Natural killer cell treated with Interleukin-12 subunit alpha and Interleukin-12 subunit beta and Interleukin-15 and Interleukin-18, amount 100 ng/mL, for 72 hours (primary cell): ENCODE measurements around the gene TEX35. TPM values are rescaled to one million over a fixed set of nuclear protein-coding genes. Genes with fewer than 3 reads are reported as not detected.
"Not testable (repeated sequence)": the region's sequence is repeated elsewhere in the genome, so short reads cannot be mapped to it uniquely, and the experiment has no call there.

Experiments
- ATAC-seq, 2 donors: fragments of 150-1000 bp; cut with Tn5 transposase in 1 of 2; sonication (Bioruptor Pico), chemical (Tn5 transposase) in 1 of 2; 2 replicates each; pipeline ENCODE4 v1.10.0; 2021
- DNase-seq: peaks from one replicate; pipeline ENCODE4 v3.0.0; 2022; ENCODE audit warnings: low spot score
- H3K27ac Mint-ChIP-seq, 2 donors: 1 replicate in 1 of 2; 2 replicates in 1 of 2; pipeline ENCODE4 v1.8.0; 2022; ENCODE audit warnings: mixed read lengths in 2 of 2, mild to moderate bottlenecking in 1 of 2, moderate library complexity in 1 of 2
- H3K27me3 Mint-ChIP-seq, 2 donors: 1 replicate in 1 of 2; 2 replicates in 1 of 2; pipeline ENCODE4 v1.8.0; 2022; ENCODE audit warnings: mixed read lengths in 2 of 2
- H3K36me3 Mint-ChIP-seq: one replicate; pipeline ENCODE4 v1.8.0; 2022; ENCODE audit warnings: mixed read lengths
- H3K4me1 Mint-ChIP-seq, 2 donors: 1 replicate in 1 of 2; 2 replicates in 1 of 2; pipeline ENCODE4 v1.8.0; 2022; ENCODE audit warnings: low read depth in 2 of 2, mixed read lengths in 2 of 2, mild to moderate bottlenecking in 1 of 2
- H3K4me3 Mint-ChIP-seq: one replicate; pipeline ENCODE4 v1.8.0; 2022; ENCODE audit warnings: mixed read lengths
- H3K9me3 Mint-ChIP-seq: 2 replicates; pipeline ENCODE4 v1.8.0; 2022; ENCODE audit warnings: mixed read lengths
- total RNA-seq, 2 donors: library from RNA; stranded (reverse); gene quantifications; one replicate each; pipeline ENCODE4 v1.2.3, GENCODE V29; 2022

Gene TEX35
- total RNA-seq, 2 donors from 2014 or later, result not detected

DNA sequence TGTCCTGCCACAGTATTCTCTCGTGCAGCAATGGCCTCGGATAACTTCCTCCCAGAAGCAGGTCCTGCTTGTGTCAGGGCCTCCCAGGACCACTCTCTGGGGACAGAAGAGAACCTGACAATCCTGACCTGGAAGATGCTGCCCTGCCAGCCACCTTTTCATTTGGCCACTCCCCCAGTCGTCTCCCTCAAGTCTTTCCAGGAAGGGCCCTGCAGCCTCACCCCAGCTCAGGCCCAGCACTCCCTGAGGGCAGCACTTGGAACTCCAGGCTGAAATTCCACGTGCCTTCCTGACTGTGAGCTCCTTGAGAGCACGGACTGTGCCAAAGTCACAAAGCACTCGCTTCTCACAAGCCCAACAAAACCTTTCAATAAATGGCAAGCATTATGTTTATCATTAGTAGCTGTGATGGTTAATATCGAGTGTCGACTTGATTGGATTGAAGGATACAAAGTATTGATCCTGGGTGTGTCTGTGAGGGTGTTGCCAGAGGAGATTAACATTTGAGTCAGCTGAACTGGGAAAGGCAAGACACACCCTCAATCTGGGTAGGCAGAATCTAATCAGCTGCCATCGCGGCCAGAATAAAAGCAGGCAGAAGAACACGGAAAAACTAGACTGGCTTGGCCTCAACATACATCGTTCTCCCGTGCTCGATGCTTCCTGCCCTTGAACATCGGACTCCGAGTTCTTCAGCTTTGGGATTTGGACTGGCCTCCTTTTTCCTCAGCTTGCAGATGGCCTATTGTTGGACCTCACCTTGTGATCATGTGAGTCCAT lies 13.8 kb upstream of the TEX35 start:
- DNase-seq (peak; percentile 38), ATAC-seq (no peak)
- Mint-ChIP-seq H3K27ac (no peak overlapping the region), H3K36me3 (no peaks in the 10 kb centered on the region), H3K9me3 (no peaks in the 10 kb centered on the region), H3K4me3 (no peak overlapping the region), H3K27me3 (no peaks in the 10 kb centered on the region), H3K4me1 (no peaks in the 10 kb centered on the region)

DNA sequence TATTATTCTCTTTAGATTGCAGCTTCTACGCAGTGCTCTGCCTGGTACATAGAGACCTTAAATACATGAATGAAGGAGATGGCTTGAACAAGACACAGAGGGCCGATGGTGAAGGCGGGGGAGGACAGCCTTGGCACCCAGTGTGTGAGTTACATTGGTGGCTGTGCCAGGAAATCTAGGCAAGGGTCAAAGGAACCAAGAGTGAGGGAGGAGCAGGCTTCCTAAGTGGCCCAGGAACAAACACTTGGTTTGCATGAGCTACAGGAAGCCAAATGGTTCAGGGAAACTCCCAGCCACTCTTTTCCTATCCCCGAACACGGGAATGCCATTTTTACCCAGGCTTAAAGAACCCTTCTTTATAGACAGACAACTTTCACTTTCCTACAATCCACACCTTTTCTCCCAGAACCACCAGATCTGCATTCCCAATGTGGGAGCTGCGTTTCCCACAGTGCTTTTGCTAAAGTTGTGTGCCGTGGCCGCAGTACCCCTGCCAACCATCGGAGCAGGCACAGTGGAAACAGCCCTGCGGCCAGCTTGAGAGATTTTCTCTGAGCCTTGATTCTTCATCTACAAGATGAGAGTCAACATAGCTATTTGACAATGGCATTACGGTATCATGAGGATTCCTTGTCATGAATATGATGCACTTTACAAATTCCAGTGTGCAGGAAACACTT lies 12.7 kb upstream of the TEX35 start:
- no peak for ATAC-seq
- Mint-ChIP-seq H3K9me3 (no peaks in the 10 kb centered on the region), H3K4me1 (no peaks in the 10 kb centered on the region), H3K36me3 (no peaks in the 10 kb centered on the region), H3K27me3 (no peaks in the 10 kb centered on the region), H3K27ac (no peak overlapping the region), H3K4me3 (no peak overlapping the region)
- peak; percentile 51 for DNase-seq

DNA sequence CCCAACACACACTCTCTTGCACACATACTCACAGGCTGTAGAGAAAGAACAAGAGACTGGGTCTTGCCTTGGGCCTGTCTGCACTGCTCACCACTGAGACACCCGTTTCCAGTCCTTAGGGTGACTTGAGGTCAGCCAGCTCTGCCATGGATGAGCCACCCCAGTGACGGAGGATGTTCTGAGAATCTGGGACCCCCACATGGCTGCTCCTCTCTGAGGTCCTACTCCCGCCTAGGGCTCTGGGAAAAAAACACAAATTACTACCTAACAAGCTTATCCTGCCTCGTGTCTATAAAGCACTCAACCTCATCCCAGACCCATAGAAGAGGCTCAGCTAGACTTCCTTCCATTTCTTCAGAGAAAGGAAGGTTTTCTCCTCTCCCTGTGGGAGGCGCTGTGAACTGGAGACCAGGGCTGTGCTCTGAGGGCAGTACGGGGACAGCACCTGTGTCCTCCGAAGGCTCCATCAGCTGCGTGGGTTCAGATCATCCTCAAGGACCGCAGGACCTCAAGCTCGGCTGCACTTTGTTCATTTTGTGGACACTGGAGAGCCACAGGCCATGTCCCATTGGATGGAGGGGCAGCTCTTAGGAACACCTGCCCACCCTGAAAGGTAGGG lies 11.9 kb upstream of the TEX35 start:
- no peak overlapping the region for H3K27ac Mint-ChIP-seq
- no peaks in the 10 kb centered on the region for H3K27me3 Mint-ChIP-seq
- peak; percentile 44 for DNase-seq
- no peaks in the 10 kb centered on the region for H3K4me1 Mint-ChIP-seq
- H3K36me3 Mint-ChIP-seq, result no peaks in the 10 kb centered on the region
- H3K9me3 Mint-ChIP-seq, result no peaks in the 10 kb centered on the region
- no peak for ATAC-seq
- no peak overlapping the region for H3K4me3 Mint-ChIP-seq

DNA sequence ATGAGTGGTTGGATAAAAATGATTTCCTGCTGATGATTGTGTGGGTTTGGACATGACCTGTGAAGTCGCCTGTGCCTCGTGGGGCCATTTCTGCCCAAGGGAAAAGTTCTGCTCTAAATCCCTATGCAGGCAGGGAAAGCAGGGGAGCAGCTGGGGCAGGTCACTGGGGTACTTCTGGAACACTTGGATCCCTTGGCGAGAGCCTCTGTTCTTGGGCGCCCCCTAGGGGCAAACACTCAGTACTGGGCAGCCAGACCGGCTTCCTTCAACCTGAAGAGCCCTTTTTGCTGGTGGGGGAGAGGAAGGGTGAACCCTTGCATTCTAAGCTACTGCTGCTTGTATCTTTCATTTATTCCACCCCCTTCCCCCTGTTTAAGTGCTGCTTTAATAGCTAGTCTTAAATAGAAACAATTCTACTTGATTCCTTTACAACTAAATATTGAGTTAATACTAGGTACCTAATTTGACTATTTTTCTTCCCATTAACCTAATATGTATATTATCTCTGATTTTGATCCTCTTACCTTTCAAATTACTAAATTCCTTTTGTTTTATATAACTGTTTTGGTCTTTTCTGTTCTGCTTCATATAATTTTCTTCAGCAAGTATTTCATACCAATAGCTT lies 11.1 kb upstream of the TEX35 start:
- Mint-ChIP-seq H3K36me3 (no peaks in the 10 kb centered on the region), H3K4me1 (no peaks in the 10 kb centered on the region), H3K27me3 (no peaks in the 10 kb centered on the region), H3K9me3 (no peaks in the 10 kb centered on the region), H3K27ac (no peak overlapping the region), H3K4me3 (no peak overlapping the region)
- ATAC-seq (peak; percentile 55 to 57), DNase-seq (peak; percentile 78)

DNA sequence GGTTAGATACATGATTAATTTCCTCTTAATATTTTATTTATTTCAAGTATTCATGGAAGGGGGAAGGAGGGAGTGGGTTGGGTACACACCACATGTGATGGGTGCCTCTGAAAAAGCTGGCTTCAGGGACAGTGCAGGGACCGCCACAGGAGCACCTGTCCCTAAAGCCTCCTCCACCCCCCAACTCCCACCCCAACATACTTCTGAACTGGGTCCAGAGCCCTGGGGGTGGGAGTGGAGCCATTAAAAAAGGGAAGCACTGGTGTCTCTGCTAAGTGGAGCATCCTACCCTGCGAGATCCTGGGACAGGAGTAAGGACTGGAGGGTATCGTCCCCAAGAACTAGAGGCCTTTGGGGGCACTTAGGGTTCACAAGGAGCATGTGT lies 10.6 kb upstream of the TEX35 start:
- no peaks in the 10 kb centered on the region for H3K36me3 Mint-ChIP-seq

DNA sequence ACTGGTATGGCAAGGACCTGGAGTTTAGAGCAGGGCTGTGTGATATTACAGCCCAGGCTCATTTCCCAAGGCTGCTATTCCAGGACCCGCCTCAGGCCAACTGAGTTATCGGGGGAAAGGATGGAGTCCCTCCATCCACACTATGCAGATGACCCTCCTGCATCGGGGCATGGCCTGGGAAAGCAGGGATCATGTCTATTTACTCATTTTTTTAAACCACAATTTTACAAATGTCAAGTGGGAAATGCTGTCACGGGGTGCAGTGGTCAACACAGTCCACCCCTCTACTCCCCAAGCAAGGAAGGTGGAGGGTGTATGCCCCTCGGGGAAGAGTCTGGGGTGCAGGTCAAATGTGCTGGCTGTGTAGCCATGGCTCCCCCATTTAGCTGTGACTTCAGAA lies 10.1 kb upstream of the TEX35 start:
- Mint-ChIP-seq H3K27me3 (no peaks in the 10 kb centered on the region), H3K4me1 (no peaks in the 10 kb centered on the region), H3K9me3 (no peaks in the 10 kb centered on the region), H3K4me3 (no peak overlapping the region), H3K27ac (no peak overlapping the region), H3K36me3 (no peaks in the 10 kb centered on the region)
- DNase-seq (peak; percentile 44), ATAC-seq (no peak)

More for the DNA sequence above, 10.6 kb upstream of the TEX35 start:
- Mint-ChIP-seq H3K9me3 (no peaks in the 10 kb centered on the region), H3K27me3 (no peaks in the 10 kb centered on the region), H3K4me3 (no peak overlapping the region), H3K27ac (no peak overlapping the region), H3K4me1 (no peaks in the 10 kb centered on the region)
- ATAC-seq, result no peak
- DNase-seq, result peak; percentile 5

DNA sequence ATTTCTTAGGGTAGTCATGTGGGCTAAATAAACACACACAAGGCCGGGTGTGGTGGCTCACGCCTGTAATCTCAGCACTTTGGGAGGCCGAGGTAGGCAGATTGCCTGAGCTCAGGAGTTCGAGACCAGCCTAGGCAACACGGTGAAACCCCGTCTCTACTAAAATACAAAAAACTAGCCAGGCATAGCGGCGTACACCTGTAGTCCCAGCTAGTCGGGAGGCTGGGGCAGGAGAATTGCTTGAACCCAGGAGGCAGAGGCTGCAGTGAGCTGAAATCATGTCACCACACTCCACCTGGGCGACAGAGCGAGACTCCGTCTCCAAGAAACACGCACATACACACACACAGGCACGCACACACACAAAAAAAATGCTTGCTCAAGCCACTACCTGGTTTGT lies 9.6 kb upstream of the TEX35 start:
- H3K27me3 Mint-ChIP-seq, H3K4me1 Mint-ChIP-seq, H3K9me3 Mint-ChIP-seq, H3K27ac Mint-ChIP-seq, ATAC-seq, H3K4me3 Mint-ChIP-seq, H3K36me3 Mint-ChIP-seq: not testable (repeated sequence)
- DNase-seq, result peak; percentile 31

DNA sequence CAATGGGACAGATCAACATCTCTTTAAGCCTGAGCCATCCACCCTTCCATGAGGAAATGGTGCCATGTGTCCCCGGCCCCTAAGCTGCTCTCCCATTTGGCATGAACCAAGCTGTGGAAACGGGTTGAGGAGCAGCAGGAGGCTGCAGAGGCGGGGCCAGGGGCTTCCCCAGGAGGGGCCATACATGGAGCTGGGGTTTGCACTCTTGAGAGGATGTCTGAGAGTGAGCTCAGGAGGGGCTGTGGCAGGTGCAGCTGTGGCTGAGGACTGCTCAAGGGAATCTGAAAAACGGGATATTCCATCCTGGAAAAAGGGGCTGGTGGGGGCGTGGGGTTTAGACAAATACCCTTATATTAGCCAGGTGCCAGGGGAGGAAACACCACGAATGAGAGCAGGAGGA lies 9.1 kb upstream of the TEX35 start:
- ATAC-seq (no peak), DNase-seq (peak; percentile 10)
- H3K36me3 Mint-ChIP-seq, result no peaks in the 10 kb centered on the region
- H3K27ac Mint-ChIP-seq, result no peak overlapping the region
- no peaks in the 10 kb centered on the region for H3K27me3 Mint-ChIP-seq
- H3K9me3 Mint-ChIP-seq, result no peaks in the 10 kb centered on the region
- no peaks in the 10 kb centered on the region for H3K4me1 Mint-ChIP-seq
- H3K4me3 Mint-ChIP-seq, result no peak overlapping the region

DNA sequence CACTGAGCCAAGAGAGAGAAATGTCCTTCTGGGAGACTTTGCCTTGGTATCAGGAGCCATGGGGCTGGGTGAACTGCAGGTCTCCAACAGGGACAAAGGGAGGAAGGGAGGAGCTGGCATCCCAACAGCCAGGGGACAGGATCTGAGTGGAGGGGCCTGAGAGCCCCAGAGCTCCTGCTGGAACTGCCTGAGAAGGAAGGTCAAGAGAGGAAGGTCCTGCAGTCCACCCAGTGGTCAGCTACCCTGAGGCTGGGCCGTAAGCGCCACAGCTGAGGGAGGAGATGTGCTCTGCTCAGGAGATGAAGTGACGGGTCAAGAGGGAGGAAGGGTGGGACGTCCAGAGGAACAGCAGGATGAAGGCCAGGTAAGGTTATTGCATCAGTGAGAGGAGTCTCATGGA lies 8.6 kb upstream of the TEX35 start:
- H3K4me3 Mint-ChIP-seq, result no peak overlapping the region
- no peaks in the 10 kb centered on the region for H3K9me3 Mint-ChIP-seq
- no peaks in the 10 kb centered on the region for H3K4me1 Mint-ChIP-seq
- H3K27me3 Mint-ChIP-seq, result no peaks in the 10 kb centered on the region
- no peak for ATAC-seq
- no peaks in the 10 kb centered on the region for H3K36me3 Mint-ChIP-seq
- no peak overlapping the region for H3K27ac Mint-ChIP-seq
- DNase-seq, result peak; percentile 48

DNA sequence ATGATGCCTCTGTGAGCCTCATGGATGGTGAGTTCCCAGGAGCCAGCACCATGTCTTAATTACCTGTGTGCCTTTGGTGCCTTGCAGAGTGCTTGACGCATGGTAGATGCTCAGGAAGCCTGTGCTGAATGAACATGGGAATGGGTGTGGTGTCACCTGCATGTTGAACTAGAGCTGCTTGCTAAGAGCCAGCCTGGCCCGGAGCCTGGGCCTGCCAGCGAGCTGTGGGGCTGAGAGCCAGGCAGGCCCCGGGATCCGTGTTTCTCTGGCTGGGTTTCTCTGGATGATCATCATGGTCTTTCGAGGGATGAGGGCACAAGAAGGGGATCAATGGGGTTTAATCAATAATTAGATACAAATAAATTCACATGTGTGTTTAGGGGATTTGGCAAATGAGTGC lies 6.7 kb upstream of the TEX35 start:
- H3K27me3 Mint-ChIP-seq, result no peaks in the 10 kb centered on the region
- no peaks in the 10 kb centered on the region for H3K36me3 Mint-ChIP-seq
- DNase-seq, result peak; percentile 13
- no peaks in the 10 kb centered on the region for H3K9me3 Mint-ChIP-seq
- ATAC-seq, result no peak
- no peaks in the 10 kb centered on the region for H3K4me1 Mint-ChIP-seq
- H3K27ac Mint-ChIP-seq, result no peak overlapping the region
- no peak overlapping the region for H3K4me3 Mint-ChIP-seq

DNA sequence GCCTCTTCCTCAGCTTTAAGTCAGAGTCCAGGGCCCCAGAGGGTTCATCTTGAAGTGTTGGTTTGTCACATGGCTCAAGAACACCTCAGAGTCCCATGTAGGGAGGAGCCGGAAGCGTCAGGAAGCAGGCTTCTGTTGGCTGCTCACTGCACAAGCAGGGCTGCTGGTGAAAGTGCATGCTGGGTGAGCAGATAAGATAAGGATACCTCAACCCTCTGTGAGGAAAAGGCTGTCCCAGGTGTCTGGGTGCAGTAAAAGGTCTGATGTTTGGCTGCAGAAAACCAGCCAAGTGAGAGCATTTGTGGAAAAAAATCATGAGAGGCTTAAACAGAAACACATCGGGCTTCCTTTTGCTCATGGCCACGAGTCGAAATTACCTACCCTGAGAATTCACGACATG lies 6.2 kb upstream of the TEX35 start:
- no peak for ATAC-seq
- H3K27me3 Mint-ChIP-seq, result no peaks in the 10 kb centered on the region
- no peak overlapping the region for H3K4me3 Mint-ChIP-seq
- peak; percentile 39 for DNase-seq
- no peak overlapping the region for H3K27ac Mint-ChIP-seq
- no peaks in the 10 kb centered on the region for H3K4me1 Mint-ChIP-seq
- H3K9me3 Mint-ChIP-seq, result no peaks in the 10 kb centered on the region
- no peaks in the 10 kb centered on the region for H3K36me3 Mint-ChIP-seq

DNA sequence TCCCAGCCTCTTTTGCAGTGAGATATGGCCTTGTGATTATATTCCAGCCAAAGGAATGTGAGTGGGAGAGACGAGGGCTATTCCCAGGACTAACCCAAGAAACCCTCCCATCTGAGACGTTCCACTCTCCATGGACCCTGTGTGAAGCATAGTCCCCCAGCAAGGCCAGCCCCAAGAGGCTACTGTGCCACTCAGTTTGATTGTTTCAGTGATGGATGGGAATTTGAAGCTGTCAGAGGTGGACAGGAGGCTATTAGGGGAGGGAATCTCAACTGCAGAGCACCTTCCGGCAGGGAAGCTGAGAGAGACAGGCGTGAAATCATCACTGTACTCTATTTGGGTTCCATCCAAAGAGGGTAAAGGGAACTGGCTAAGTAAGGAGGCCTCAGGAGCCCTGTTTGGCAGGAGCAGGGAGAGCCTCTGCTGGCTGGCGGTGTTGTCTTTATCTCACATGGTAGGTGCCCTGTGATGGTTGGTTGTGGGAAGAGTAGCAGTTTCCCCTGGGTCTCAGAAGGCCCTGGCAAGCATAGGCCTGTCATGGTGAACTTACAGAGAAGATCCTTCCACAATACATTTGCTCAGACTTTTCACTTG lies 3.4 kb upstream of the TEX35 start:
- Mint-ChIP-seq H3K4me3 (no peak overlapping the region), H3K9me3 (no peaks in the 10 kb centered on the region), H3K4me1 (no peaks in the 10 kb centered on the region), H3K36me3 (no peaks in the 10 kb centered on the region), H3K27ac (no peak overlapping the region), H3K27me3 (peaks cover 0 to 3% of the 10 kb centered on the region in 2 donors)
- peak; percentile 20 for DNase-seq
- ATAC-seq, result no peak

DNA sequence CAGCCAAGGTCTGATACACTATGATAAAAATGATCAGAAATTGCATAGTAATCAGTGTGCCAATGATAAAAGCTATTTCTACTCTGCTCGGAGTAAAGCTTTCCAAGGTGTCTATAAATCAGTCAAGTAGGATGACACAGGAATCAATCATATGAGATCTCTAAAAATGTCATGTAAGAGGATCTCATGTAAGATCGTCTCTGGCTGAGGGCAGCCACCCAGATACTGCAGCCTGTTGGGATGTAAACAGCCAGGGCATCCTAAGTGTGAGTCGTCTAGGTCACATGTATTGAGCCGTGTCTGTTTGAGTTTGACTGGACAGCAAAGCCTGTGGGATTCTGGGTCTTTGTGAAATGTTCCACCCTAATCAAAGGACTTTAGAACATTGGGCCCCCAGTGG lies 2.8 kb upstream of the TEX35 start:
- Mint-ChIP-seq H3K9me3 (no peaks in the 10 kb centered on the region), H3K27me3 (peaks cover 0 to 3% of the 10 kb centered on the region in 2 donors), H3K4me3 (no peak overlapping the region), H3K4me1 (no peaks in the 10 kb centered on the region), H3K36me3 (no peaks in the 10 kb centered on the region), H3K27ac (no peak overlapping the region)
- DNase-seq (peak; percentile 22), ATAC-seq (no peak)
